Activated T-cell treated with anti-CD3 and anti-CD28 coated beads, Interleukin-2, amount 50 U/mL, for 48 hours (primary cell): Measurements from ENCODE around the gene CZIB.
"Not testable (repeated sequence)": the region's sequence is repeated elsewhere in the genome, so short reads cannot be mapped to it uniquely, and the experiment has no call there.

Experiments used
- DNase-seq, 2 experiments: peaks; one replicate each; pipeline ENCODE4 v3.0.0-alpha.2; 2020

Gene CZIB

DNA sequence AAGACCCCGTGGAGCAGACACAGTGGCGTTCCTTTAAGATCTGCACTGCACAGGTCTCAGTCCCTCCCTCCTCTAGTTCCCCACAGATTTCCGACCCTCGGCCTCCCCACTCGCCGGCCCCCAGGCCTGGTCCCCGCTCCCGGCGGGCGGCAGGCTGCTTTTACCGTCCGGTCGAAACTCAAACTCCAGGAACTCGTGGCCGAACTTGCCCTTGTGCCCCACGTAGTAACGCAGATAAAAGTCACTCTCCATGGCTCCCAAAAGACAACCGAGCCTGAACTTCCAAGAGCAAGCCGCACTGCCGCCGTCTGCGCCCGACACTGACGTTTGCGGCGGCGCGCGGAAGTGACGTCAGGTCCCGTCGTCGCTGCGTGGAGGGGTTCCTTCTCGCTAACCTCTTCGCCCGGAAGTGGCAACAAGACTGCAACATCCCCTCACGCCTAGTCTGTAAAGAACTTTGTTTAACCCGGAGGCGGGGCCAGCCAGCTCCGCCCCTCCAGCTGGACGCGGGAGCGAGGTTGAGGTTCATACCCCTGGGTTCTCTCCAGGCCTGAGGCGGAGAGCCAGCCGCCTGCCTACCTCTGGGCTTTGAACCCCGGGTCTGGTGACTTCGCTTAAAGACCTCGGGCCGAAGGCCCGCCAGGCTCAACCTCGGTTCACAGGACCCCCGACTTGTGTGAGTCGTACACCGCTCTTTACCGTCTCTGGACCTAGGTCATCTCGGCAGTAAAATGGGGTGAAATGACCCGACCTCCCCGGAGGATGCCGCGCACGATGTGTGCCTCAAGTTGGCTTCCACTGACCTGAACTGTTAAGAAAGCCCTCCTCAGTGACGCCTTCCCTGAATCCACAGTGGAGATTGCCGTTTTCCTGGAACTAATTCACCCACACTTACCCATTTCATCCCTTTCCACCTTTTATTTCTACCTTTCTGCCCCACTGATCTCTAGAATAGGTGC lies 18.0 kb upstream of the CZIB start, which contains the start of gene MAGOH:
MAGOH (minus strand) TSS at position 322 of the 959 bp plus-strand sequence; CDS start at position 252, 70 bp downstream.
- DNase-seq = peak; percentile 95 to 97

DNA sequence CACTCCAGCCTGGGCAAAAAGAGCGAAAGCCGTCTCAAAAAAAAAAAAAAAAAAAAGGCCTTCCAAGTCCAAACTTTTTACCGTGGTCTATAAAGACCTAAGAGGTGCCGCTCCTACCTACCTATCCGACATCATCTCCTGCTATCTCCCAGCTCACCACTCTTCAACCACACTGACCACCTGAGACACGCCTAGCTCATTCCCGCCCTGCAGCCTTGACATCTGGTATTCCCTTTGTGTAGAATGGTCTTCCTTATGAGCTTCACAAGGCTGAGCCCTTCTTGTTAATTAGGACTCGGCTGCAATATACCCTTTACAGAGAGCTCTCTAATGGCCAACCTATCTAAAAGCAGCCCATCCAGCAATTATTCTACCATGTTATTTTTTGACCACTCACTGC lies 17.2 kb upstream of the CZIB start:
- no peak for DNase-seq

DNA sequence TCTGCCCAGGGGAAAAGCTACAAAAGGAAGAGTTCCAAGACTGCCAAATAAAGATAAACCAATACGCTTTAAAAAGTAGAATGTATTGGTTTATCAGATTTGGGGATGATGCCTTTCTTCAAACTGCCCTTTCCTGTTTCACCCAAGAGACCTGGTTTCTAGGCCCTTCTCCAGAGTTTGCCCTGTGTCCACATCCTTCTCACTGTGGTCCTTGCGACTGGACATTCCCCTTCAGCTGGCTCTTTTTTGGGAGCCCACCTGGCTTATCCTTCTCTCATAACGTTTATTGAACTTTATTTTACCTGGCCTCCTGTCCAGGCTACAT lies 490 bp upstream of the CZIB start:
- no peak for DNase-seq

DNA sequence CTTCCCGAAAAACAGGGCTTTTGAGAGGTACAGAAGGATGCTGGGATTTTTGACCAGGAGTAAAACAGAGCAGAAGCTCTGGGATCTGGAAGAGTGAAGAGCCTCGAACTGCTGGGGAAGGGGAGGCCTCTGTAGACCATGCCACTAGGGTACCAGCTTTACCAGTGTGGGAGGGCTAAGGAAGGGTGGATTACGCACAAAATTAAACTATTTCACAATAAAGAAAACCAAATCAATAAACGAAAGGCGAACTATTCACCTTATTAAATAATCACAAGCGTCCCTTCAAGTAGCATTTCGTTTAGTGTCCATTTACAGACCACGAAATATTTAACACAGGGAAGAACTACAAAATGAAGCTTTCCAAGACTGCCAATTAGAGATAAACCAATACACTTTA lies 723 bp downstream of the CZIB start:
- DNase-seq = no peak

GRCh38 chr1:53218201-53218600 lies 2.2 kb downstream of the CZIB start:
- DNase-seq = no peak

- no peak for DNase-seq
Measured at GRCh38 chr1:53214376-53214940, 6.0 kb downstream of the CZIB start.

DNA sequence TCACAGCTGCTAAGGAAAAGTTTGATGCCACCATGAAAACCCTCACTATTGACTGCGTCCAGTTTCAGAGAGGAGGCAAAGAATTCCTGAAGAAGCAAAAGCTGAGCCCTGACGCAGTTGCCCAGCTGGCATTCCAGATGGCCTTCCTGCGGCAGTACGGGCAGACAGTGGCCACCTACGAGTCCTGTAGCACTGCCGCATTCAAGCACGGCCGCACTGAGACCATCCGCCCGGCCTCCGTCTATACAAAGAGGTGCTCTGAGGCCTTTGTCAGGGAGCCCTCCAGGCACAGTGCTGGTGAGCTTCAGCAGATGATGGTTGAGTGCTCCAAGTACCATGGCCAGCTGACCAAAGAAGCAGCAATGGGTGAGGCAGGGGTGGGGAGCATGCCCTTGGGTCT lies 9.5 kb downstream of the CZIB start:
- no peak for DNase-seq

DNA sequence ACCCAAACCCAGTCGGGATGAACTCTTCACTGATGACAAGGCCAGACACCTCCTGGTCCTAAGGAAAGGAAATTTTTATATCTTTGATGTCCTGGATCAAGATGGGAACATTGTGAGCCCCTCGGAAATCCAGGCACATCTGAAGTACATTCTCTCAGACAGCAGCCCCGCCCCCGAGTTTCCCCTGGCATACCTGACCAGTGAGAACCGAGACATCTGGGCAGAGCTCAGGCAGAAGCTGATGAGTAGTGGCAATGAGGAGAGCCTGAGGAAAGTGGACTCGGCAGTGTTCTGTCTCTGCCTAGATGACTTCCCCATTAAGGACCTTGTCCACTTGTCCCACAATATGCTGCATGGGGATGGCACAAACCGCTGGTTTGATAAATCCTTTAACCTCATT lies 10.1 kb downstream of the CZIB start:
- no peak for DNase-seq

DNA sequence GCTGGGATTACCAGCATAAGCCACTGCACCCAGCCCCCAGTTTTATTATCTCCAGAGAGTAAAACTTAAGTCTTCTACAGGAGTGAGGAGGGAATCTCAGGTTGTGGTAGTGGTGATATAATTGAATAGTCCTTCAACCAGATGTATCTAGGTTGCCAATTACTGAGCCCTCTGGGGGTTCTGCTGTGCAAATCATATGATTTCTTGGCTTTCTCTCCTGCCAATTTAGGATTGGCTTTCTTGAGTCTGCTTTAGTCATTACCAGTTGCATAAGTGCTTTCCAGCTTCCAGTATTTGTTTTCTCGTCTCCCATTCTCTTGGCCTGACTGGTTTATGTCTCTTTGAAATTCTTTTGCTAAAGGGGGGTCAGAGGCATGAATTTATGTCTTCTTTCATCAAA lies 12.7 kb downstream of the CZIB start:
- no peak for DNase-seq

GRCh38 chr1:53206735-53207379 lies 13.6 kb downstream of the CZIB start:
- no peak for DNase-seq

- DNase-seq = not testable (repeated sequence)
Measured at GRCh38 chr1:53206083-53206685, 14.2 kb downstream of the CZIB start.

DNA sequence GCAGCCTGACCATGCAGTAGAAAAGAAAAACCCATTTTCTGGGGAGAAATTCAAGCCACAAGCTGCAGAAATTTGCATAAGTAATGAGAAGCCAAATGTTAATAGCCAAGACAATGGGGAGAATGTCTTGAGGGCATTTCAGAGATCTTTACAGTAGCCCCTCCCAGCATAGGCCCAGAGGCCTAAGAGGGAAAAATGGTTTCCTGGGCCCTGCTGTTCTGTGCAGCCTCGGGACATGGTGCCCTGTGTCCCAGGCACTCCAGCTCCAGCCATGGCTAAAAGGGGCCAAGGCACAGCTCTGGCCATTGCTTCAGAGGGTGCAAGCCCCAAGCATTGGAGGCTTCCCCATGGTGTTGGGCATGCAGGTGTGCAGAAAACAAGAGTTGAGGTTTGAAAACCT lies 14.9 kb downstream of the CZIB start:
- not testable (repeated sequence) for DNase-seq

DNA sequence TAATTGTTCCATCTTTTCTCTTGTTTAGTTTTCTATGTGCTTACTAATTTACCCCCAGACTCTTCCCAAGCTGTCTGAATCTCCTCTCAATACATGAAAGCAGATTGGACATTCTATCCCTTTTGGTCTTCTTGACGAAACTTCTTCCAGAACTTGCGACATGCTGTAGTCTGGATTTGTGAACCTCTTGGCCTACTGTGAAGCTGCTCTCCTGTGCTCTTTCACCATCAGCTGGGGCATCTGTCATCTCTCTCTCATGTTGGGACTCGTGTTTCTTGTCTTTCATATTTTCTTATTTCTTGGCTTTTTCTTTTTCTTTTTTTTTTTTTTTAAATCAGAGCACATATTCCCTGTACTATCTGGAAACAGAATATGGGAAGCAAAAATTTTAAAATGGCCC lies 17.0 kb downstream of the CZIB start:
- no peak for DNase-seq

DNA sequence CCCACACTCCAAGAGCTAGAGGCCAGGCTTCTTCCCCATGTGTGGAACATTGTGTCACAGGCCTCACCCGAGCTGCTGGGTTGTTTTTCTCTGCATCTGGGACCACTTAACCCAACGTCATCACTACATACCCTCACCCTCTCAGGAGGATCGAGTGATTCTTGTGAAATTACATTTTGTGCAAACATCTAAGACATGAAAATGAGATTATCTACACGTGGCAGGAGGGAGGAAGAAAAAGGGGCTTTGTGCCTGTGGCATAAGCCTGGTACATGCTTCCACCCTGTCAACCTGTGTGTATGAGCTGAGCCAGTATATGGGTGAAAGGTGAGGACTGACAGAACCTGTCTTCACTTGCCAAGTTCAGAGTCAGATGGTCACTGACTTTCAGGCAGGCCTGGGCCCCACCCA lies 22.2 kb downstream of the CZIB start:
- no peak for DNase-seq

DNA sequence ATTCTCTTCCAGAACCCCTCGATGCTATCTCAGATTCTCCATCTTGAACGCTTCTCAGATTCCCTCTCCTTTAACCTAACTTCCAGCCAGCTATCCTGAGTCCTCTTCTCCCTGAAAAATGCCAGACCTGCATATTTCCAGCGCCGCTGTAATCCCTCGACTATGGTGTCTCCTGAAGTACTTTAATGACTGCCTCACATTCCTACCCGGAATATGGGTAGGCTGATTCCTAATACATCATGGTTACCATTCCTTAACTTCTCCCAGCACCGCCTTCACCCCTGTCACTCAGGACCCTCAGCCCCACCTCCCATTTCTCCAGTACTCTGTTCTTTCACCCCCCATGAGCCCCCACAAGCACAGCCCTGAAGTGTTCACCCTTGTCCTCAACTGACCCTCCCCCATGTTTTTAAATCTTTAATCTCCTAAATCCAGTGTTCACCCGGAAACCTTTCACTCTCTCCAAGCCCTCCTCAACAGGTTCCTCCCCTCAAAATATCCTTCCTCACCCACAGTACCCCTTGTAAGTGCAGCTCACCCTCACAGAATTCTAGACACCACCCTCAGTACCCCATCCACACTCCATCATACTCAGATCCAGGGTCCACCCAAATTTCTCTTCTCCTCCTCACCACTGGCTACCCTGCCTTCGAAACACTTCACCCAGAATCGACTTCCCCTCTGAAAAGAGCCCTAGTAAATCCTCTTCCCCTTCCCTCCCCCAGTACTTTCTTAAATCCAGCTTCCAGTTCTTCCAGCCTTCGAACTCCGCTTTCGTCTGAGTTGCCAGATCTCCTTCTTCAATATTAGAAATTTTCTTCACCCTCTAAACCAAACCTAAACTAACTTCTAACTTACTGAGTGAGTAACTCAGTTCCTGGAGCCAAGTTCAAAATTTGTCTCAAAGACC lies 22.9 kb downstream of the CZIB start:
- DNase-seq = no peak

- DNase-seq = peak; percentile 94
Measured at GRCh38 chr1:53196485-53197290, 23.7 kb downstream of the CZIB start, which contains the start of gene CPT2. Gene CPT2, plus strand, starts transcription at chr1:53196824. Its CDS starts 120 bp downstream, at chr1:53196944.

DNA sequence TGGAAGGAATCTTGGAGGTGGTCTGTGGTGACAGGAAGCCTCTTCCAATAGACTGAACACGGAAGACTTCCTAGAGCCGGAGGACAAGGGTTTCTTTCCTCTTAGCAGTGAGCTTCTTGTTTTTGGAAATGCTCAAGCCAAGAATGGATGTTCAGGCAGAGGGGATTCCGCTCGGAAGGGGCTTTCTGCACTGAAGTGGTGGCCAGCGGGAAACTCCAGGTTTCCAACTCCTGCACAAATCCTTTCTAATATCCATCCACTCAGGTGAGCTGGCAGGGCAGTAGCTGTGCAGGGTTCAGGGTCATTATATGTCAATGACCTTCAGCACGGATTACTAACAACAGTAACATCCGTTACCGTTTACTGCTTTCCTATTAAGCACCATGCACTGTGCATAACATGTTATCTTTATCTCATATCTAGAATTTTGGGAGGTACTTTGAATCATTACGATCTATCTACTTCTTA lies 24.4 kb downstream of the CZIB start:
- peak in 1 of 2 experiments; percentile 26 for DNase-seq

DNA sequence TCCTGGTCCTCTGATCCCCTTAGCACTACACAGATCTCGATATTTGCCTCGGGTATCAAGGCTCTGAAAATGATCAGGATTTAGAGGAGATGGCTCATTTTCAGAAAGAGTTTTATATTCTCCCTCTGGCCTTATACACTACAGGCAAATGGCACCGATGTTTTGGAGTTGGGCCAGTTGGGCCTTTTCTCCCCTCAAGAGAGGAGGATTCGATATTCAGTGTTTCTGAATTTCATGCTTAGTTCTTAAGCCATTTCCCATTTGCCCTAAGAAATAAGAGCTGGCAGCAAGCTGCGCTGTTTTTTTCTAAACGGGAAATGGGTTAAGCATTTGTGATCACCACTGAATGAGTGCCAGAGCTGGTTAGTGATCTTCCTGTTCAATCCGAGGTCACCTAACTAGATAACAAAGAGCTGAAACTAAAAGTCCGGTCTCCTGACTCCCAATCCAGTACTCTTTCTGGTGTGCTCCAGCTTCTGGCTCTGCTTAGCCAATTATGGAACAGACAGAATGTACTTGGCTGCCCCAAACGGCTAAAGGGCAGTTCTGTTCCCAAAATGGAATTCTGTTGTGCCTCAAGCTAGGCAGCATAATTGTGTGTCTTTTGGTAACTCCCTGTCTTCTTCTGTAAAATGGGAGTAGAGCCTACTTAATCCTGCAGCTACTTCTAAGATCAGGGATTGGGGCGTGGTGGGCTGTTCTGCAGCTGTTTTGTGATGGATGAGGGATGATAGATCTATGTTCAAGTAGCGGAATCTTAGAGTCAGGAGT lies 25.0 kb downstream of the CZIB start:
- no peak for DNase-seq

DNA sequence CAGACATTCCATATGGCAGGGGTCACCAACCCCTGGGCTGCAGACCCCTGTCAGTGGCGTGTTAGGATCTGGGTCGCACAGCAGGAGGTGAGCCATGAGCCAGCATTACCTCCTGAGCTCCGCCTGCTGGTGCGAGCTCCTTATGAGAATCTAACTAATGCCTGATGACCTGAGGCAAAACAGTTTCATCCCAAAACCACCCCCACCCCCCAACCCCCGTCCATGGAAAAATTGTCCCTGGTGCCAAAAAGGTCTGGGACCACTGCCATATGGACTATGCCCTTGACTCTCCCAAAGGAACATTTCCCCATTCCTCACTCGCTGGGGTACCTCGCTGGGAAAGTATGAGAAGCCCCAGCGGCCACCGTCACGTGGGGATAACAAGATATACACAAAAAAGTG lies 30.2 kb downstream of the CZIB start:
- no peak for DNase-seq

DNA sequence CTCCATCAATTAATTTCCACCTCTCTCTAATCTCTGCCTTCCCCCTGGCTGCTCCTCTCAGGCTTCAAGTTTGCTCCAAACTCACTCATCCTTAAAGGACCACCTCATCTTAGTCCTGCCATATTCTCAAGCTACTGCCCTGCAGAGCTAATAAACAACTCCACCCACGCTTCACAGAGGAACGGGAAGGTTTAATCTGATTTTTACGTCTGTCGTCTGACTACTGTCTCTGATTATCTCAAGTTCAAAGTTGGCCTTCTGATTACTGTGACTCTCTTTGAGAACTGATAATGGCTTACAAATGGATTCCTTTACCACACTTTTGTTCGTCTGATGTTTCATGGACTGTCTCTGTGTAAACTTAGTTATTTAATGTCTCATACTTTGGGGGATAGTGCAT lies 31.4 kb downstream of the CZIB start:
- DNase-seq = no peak
